ENCODE data around the gene RHO. TPM values are rescaled to one million over a fixed set of nuclear protein-coding genes. Genes with fewer than 3 reads are reported as not detected.

The RHO gene
- total RNA-seq, 1 experiment from 2014 or later: not detected

DNA sequence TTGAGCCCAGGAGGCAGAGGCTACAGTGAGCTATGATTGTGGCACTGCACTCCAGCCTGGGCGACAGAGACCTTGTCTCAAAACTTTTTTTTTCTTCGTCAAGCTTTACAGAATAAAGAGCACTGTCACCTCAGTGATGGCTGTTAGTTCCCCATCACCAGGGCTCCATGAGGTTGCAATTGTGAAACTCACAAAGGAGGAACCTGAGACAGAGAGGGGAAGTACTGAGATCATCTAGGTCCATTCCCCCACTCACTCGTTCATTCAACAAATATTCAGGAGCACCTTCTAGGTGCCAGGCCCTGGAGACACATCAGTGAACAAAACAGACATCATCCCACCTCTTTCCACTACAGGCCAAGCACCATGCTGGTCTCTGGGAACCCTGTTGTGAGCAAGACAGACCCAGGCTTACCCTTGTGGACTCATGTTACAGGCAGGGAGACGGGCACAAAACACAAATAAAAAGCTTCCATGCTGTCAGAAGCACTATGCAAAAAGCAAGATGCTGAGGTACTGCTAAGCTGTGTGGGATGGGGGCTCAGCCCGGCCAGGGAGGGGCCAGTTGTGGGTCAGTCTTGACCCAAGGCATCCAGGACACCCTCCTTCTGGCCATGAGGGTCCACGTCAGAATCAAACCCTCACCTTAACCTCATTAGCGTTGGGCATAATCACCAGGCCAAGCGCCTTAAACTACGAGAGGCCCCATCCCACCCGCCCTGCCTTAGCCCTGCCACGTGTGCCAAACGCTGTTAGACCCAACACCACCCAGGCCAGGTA lies 2.1 kb upstream of the RHO start:
- TF ChIP-seq, protein P1, sequence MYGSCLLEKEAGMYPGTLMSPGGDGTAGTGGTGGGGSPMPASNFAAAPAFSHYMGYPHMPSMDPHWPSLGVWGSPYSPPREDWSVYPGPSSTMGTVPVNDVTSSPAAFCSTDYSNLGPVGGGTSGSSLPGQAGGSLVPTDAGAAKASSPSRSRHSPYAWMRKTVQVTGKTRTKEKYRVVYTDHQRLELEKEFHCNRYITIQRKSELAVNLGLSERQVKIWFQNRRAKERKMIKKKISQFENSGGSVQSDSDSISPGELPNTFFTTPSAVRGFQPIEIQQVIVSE (CRISPR knock-in tag; IDR thresholded peaks at IDR 0.05; ENCODE audit: borderline replicate concordance): no peak
- TF ChIP-seq, protein P2, sequence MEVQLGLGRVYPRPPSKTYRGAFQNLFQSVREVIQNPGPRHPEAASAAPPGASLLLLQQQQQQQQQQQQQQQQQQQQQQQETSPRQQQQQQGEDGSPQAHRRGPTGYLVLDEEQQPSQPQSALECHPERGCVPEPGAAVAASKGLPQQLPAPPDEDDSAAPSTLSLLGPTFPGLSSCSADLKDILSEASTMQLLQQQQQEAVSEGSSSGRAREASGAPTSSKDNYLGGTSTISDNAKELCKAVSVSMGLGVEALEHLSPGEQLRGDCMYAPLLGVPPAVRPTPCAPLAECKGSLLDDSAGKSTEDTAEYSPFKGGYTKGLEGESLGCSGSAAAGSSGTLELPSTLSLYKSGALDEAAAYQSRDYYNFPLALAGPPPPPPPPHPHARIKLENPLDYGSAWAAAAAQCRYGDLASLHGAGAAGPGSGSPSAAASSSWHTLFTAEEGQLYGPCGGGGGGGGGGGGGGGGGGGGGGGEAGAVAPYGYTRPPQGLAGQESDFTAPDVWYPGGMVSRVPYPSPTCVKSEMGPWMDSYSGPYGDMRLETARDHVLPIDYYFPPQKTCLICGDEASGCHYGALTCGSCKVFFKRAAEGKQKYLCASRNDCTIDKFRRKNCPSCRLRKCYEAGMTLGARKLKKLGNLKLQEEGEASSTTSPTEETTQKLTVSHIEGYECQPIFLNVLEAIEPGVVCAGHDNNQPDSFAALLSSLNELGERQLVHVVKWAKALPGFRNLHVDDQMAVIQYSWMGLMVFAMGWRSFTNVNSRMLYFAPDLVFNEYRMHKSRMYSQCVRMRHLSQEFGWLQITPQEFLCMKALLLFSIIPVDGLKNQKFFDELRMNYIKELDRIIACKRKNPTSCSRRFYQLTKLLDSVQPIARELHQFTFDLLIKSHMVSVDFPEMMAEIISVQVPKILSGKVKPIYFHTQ (CRISPR knock-in tag; IDR thresholded peaks at IDR 0.05): no peak
- no peak for TF ChIP-seq ZBTB21 (CRISPR knock-in tag; IDR thresholded peaks at IDR 0.05; ENCODE audit: borderline replicate concordance)
- TF ChIP-seq GABPB1 (CRISPR knock-in tag; IDR thresholded peaks at IDR 0.05): no peak
- TF ChIP-seq CREM (CRISPR knock-in tag; IDR thresholded peaks at IDR 0.05): no peak
- TF ChIP-seq, protein P3, sequence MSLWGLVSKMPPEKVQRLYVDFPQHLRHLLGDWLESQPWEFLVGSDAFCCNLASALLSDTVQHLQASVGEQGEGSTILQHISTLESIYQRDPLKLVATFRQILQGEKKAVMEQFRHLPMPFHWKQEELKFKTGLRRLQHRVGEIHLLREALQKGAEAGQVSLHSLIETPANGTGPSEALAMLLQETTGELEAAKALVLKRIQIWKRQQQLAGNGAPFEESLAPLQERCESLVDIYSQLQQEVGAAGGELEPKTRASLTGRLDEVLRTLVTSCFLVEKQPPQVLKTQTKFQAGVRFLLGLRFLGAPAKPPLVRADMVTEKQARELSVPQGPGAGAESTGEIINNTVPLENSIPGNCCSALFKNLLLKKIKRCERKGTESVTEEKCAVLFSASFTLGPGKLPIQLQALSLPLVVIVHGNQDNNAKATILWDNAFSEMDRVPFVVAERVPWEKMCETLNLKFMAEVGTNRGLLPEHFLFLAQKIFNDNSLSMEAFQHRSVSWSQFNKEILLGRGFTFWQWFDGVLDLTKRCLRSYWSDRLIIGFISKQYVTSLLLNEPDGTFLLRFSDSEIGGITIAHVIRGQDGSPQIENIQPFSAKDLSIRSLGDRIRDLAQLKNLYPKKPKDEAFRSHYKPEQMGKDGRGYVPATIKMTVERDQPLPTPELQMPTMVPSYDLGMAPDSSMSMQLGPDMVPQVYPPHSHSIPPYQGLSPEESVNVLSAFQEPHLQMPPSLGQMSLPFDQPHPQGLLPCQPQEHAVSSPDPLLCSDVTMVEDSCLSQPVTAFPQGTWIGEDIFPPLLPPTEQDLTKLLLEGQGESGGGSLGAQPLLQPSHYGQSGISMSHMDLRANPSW (CRISPR knock-in tag; conservative IDR thresholded peaks at IDR 0.05; ENCODE audit: low read depth): no peak
- TF ChIP-seq, protein P4, sequence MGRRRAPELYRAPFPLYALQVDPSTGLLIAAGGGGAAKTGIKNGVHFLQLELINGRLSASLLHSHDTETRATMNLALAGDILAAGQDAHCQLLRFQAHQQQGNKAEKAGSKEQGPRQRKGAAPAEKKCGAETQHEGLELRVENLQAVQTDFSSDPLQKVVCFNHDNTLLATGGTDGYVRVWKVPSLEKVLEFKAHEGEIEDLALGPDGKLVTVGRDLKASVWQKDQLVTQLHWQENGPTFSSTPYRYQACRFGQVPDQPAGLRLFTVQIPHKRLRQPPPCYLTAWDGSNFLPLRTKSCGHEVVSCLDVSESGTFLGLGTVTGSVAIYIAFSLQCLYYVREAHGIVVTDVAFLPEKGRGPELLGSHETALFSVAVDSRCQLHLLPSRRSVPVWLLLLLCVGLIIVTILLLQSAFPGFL (CRISPR knock-in tag; IDR thresholded peaks at IDR 0.05; ENCODE audit: borderline replicate concordance): no peak
- no peak for TF ChIP-seq JAZF1 (CRISPR knock-in tag; IDR thresholded peaks at IDR 0.05)
- TF ChIP-seq, protein P5, sequence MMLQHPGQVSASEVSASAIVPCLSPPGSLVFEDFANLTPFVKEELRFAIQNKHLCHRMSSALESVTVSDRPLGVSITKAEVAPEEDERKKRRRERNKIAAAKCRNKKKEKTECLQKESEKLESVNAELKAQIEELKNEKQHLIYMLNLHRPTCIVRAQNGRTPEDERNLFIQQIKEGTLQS (CRISPR knock-in tag; conservative IDR thresholded peaks at IDR 0.05): no peak
- no peak for TF ChIP-seq JUN (CRISPR knock-in tag; IDR thresholded peaks at IDR 0.05)
- no peak for TF ChIP-seq ELF4 (CRISPR knock-in tag; IDR thresholded peaks at IDR 0.05; ENCODE audit: low read depth)
- TF ChIP-seq, protein P6, sequence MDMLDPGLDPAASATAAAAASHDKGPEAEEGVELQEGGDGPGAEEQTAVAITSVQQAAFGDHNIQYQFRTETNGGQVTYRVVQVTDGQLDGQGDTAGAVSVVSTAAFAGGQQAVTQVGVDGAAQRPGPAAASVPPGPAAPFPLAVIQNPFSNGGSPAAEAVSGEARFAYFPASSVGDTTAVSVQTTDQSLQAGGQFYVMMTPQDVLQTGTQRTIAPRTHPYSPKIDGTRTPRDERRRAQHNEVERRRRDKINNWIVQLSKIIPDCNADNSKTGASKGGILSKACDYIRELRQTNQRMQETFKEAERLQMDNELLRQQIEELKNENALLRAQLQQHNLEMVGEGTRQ (CRISPR knock-in tag; IDR thresholded peaks at IDR 0.05): no peak
- TF ChIP-seq, protein P7, sequence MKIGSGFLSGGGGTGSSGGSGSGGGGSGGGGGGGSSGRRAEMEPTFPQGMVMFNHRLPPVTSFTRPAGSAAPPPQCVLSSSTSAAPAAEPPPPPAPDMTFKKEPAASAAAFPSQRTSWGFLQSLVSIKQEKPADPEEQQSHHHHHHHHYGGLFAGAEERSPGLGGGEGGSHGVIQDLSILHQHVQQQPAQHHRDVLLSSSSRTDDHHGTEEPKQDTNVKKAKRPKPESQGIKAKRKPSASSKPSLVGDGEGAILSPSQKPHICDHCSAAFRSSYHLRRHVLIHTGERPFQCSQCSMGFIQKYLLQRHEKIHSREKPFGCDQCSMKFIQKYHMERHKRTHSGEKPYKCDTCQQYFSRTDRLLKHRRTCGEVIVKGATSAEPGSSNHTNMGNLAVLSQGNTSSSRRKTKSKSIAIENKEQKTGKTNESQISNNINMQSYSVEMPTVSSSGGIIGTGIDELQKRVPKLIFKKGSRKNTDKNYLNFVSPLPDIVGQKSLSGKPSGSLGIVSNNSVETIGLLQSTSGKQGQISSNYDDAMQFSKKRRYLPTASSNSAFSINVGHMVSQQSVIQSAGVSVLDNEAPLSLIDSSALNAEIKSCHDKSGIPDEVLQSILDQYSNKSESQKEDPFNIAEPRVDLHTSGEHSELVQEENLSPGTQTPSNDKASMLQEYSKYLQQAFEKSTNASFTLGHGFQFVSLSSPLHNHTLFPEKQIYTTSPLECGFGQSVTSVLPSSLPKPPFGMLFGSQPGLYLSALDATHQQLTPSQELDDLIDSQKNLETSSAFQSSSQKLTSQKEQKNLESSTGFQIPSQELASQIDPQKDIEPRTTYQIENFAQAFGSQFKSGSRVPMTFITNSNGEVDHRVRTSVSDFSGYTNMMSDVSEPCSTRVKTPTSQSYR (CRISPR knock-in tag; IDR thresholded peaks at IDR 0.05): no peak
- TF ChIP-seq, protein P8, sequence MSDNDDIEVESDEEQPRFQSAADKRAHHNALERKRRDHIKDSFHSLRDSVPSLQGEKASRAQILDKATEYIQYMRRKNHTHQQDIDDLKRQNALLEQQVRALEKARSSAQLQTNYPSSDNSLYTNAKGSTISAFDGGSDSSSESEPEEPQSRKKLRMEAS (CRISPR knock-in tag; IDR thresholded peaks at IDR 0.05): no peak
- TF ChIP-seq, protein P9, sequence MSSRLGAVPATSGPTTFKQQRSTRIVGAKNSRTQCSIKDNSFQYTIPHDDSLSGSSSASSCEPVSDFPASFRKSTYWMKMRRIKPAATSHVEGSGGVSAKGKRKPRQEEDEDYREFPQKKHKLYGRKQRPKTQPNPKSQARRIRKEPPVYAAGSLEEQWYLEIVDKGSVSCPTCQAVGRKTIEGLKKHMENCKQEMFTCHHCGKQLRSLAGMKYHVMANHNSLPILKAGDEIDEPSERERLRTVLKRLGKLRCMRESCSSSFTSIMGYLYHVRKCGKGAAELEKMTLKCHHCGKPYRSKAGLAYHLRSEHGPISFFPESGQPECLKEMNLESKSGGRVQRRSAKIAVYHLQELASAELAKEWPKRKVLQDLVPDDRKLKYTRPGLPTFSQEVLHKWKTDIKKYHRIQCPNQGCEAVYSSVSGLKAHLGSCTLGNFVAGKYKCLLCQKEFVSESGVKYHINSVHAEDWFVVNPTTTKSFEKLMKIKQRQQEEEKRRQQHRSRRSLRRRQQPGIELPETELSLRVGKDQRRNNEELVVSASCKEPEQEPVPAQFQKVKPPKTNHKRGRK (CRISPR knock-in tag; IDR thresholded peaks at IDR 0.05; ENCODE audit: borderline replicate concordance): no peak
- TF ChIP-seq CREB1 (CRISPR knock-in tag; IDR thresholded peaks at IDR 0.05): no peak
- TF ChIP-seq TP53 (CRISPR knock-in tag; IDR thresholded peaks at IDR 0.05): no peak
- TF ChIP-seq, protein P10, sequence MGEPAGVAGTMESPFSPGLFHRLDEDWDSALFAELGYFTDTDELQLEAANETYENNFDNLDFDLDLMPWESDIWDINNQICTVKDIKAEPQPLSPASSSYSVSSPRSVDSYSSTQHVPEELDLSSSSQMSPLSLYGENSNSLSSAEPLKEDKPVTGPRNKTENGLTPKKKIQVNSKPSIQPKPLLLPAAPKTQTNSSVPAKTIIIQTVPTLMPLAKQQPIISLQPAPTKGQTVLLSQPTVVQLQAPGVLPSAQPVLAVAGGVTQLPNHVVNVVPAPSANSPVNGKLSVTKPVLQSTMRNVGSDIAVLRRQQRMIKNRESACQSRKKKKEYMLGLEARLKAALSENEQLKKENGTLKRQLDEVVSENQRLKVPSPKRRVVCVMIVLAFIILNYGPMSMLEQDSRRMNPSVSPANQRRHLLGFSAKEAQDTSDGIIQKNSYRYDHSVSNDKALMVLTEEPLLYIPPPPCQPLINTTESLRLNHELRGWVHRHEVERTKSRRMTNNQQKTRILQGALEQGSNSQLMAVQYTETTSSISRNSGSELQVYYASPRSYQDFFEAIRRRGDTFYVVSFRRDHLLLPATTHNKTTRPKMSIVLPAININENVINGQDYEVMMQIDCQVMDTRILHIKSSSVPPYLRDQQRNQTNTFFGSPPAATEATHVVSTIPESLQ (CRISPR knock-in tag; IDR thresholded peaks at IDR 0.05): no peak
- no peak for TF ChIP-seq ZNF671 (CRISPR knock-in tag; IDR thresholded peaks at IDR 0.05)
- TF ChIP-seq ZNF121 (CRISPR knock-in tag; IDR thresholded peaks at IDR 0.05): no peak
- Mint-ChIP-seq H3K36me3 (no peaks in the 10 kb centered on the region), H3K27ac (peak overlapping the region; percentile 49), H3K4me1 (peaks cover 25% of the 10 kb centered on the region), H3K9me3 (no peaks in the 10 kb centered on the region), H3K27me3 (ENCODE audit: low read depth) (no peaks in the 10 kb centered on the region), H3K4me3 (no peak overlapping the region)
- ChIA-PET POLR2A (no interaction called here), CTCF (interaction anchor here (1.4 kb wide), 1 partner anchor 36 kb away, joined by 3 read pairs; no protein-coding TSS in a partner anchor)
- ATAC-seq (no peak; the same call in 1 of the 2 replicates), DNase-seq (ENCODE audit: low spot score) (no peak)

Measured in WTC11 (cell line).